OCI-LY7 (cell line): ENCODE data around the gene TM9SF3. TPM values are rescaled to one million over a fixed set of nuclear protein-coding genes. Genes with fewer than 3 reads are reported as not detected.

Experiments
- BruUV-seq: library from RNA; stranded (reverse); fragments of 400-500 nt; replicated peaks from 2 replicates; lab custom pipeline; 2021; lab: Mats Ljungman, UMichigan
- CTCF ChIA-PET: fragments of 300-600 bp; sonication (Branson Sonifier 250); formaldehyde crosslinking; loops from one replicate; lab custom pipeline; 2022; ENCODE audit warnings: antibody characterized with exemption; ENCODE audit not compliant: unreplicated experiment; lab: Charles Lee
- POLR2A ChIA-PET: fragments of 300-600 bp; sonication (Branson Sonifier 250); formaldehyde crosslinking; loops from one replicate; lab custom pipeline; 2022; ENCODE audit warnings: antibody characterized with exemption; lab: Charles Lee
- DNase-seq: peaks from one replicate; pipeline ENCODE4 v3.0.0-alpha.2; 2015; ENCODE audit warnings: low spot score
- H2AFZ ChIP-seq: fragments of 200-600 bp; sonication (generic), shearing (Covaris generic); 2 replicates; pipeline ENCODE4 v1.6.1; 2014; ENCODE audit warnings: mild to moderate bottlenecking, antibody characterized with exemption, low read length, moderate library complexity
- H3K27ac ChIP-seq: fragments of 200-600 bp; sonication (generic); 2 replicates; pipeline ENCODE4 v1.5.1; 2014; ENCODE audit warnings: mixed run types, low read depth, mild to moderate bottlenecking, moderate library complexity, low read length, inconsistent platforms; ENCODE audit not compliant: poor library complexity, severe bottlenecking
- H3K36me3 ChIP-seq: fragments of 200-600 bp; sonication (generic); 2 replicates; pipeline ENCODE4 v1.6.1; 2014; ENCODE audit warnings: mild to moderate bottlenecking, antibody characterized with exemption, low read length, moderate library complexity, mixed read lengths; ENCODE audit not compliant: insufficient read depth
- H3K4me1 ChIP-seq: fragments of 200-600 bp; sonication (generic); 2 replicates; pipeline ENCODE4 v1.5.1; 2014; ENCODE audit warnings: mild to moderate bottlenecking, low read length; ENCODE audit not compliant: insufficient read depth, poor library complexity, severe bottlenecking
- H3K4me2 ChIP-seq: fragments of 200-600 bp; sonication (generic); 2 replicates; pipeline ENCODE4 v1.6.1; 2014; ENCODE audit warnings: mild to moderate bottlenecking, low read length
- H3K4me3 ChIP-seq: fragments of 200-600 bp; sonication (generic); 2 replicates; pipeline ENCODE4 v1.5.1; 2014; ENCODE audit warnings: mild to moderate bottlenecking, low read depth, low read length; ENCODE audit not compliant: poor library complexity, severe bottlenecking
- H3K79me2 ChIP-seq: fragments of 200-600 bp; sonication (generic); 2 replicates; pipeline ENCODE4 v1.6.1; 2016; ENCODE audit warnings: low read depth, mild to moderate bottlenecking, low read length, moderate library complexity, mixed read lengths; ENCODE audit not compliant: insufficient read depth
- H3K9me2 ChIP-seq: fragments of 200-600 bp; sonication (generic); 2 replicates; pipeline ENCODE4 v1.6.1; 2016; ENCODE audit warnings: mild to moderate bottlenecking, low read length, mixed read lengths; ENCODE audit not compliant: insufficient read depth
- H3K9me3 ChIP-seq: fragments of 200-600 bp; sonication (generic); 2 replicates; pipeline ENCODE4 v1.6.1; 2014; ENCODE audit warnings: mild to moderate bottlenecking, mixed run types, low read length, mixed read lengths
- H4K20me1 ChIP-seq: fragments of 200-600 bp; sonication (generic); 2 replicates; pipeline ENCODE4 v1.6.1; 2014; ENCODE audit warnings: mild to moderate bottlenecking, antibody characterized with exemption, low read length, moderate library complexity, mixed read lengths; ENCODE audit not compliant: insufficient read depth
- CTCF ChIP-seq: fragments of 200-600 bp; sonication (generic); conservative IDR thresholded peaks from 2 replicates; pipeline ENCODE4 v1.5.1; 2014; ENCODE audit warnings: mild to moderate bottlenecking, antibody characterized with exemption, low read length, moderate library complexity, mixed read lengths
- EZH2phosphoT487 ChIP-seq: fragments of 200-600 bp; sonication (generic); IDR thresholded peaks from 2 replicates; pipeline ENCODE4 v1.6.1; 2018; ENCODE audit warnings: low read depth, borderline replicate concordance, mild to moderate bottlenecking, mixed run types, antibody characterized with exemption, low read length, moderate library complexity, mixed read lengths
- intact Hi-C: fragments of 100-400 bp; cut with micrococcal nuclease; formaldehyde crosslinking; loops from one replicate; pipeline ENCODE4 v1.10.0; 2022; ENCODE audit not compliant: unreplicated experiment
- total RNA-seq, 2 experiments: library from RNA; depleted of rRNA in 1 of 2; stranded (reverse); fragments of >200 nt in 1 of 2; shearing (Covaris generic) in 1 of 2; gene quantifications; 2 replicates each; pipeline ENCODE4 v1.2.3, GENCODE V29; 2014 to 2022

Gene TM9SF3
- total RNA-seq, 2 experiments from 2014 or later, result 23.0 to 88.8 TPM

GRCh38 chr10:96625173-96625572 is 38.4 kb upstream of the TM9SF3 start:
- no peaks in the 10 kb centered on the region for H3K9me3 ChIP-seq
- H3K27ac ChIP-seq, result no peak overlapping the region
- H3K4me2 ChIP-seq, result no peak overlapping the region
- H3K4me1 ChIP-seq, result no peaks in the 10 kb centered on the region
- intact Hi-C loops, result no loop called here
- no peaks in the 10 kb centered on the region for H3K9me2 ChIP-seq
- H3K4me3 ChIP-seq, result no peak overlapping the region
- POLR2A ChIA-PET, result no interaction called here
- DNase-seq, result no peak
- no peak overlapping the region for H2AFZ ChIP-seq
- TF ChIP-seq EZH2phosphoT487 (no peak), CTCF (no peak)
- CTCF ChIA-PET, result no interaction called here
- H4K20me1 ChIP-seq, result no peaks in the 10 kb centered on the region
- peaks cover 98% of the 10 kb centered on the region for H3K36me3 ChIP-seq
- H3K79me2 ChIP-seq, result 0 out of 2 replicates have a peak, but pooled peaks cover 4% of the 10 kb centered on the region
- BruUV-seq, result no TSS peak

- no peak for DNase-seq
- ChIA-PET POLR2A (interaction anchor here (0.6 to 2.4 kb wide), 2 partner anchors 10 to 13 kb away, joined by 4 to 6 read pairs; no protein-coding TSS in a partner anchor), CTCF (no interaction called here)
- H4K20me1 ChIP-seq, result no peaks in the 10 kb centered on the region
- no peak overlapping the region for H2AFZ ChIP-seq
- TSS peak; percentile 21 for BruUV-seq
- no peak overlapping the region for H3K4me3 ChIP-seq
- no peaks in the 10 kb centered on the region for H3K9me3 ChIP-seq
- H3K36me3 ChIP-seq, result peaks cover 100% of the 10 kb centered on the region
- H3K9me2 ChIP-seq, result no peaks in the 10 kb centered on the region
- H3K27ac ChIP-seq, result no peak overlapping the region
- TF ChIP-seq EZH2phosphoT487 (no peak), CTCF (no peak)
- intact Hi-C loops, result no loop called here
- no peak overlapping the region for H3K4me2 ChIP-seq
- H3K79me2 ChIP-seq, result no peaks in the 10 kb centered on the region
- H3K4me1 ChIP-seq, result no peaks in the 10 kb centered on the region
Observed at GRCh38 chr10:96622013-96622787, 35.4 kb upstream of the TM9SF3 start.
